HFF-Myc (cell line): ENCODE results near the gene PPRC1.

Experiments used
- DNase-seq: peaks from one replicate; pipeline ENCODE4 v3.0.0-alpha.2; 2011; ENCODE audit warnings: low read depth; ENCODE audit errors: extremely low read depth
- H3K4me3 ChIP-seq: replicated peaks from 2 replicates; pipeline ENCODE4 v1.5.1; 2011; ENCODE audit warnings: low read depth, mild to moderate bottlenecking, control low read depth, low read length
- TF ChIP-seq, protein P1 (sequence below): IDR thresholded peaks from 2 replicates; pipeline ENCODE4 v1.5.1; 2012; ENCODE audit warnings: mild to moderate bottlenecking, low read depth, low read length, control low read depth; ENCODE audit errors: missing control alignments

The PPRC1 gene, protein sequence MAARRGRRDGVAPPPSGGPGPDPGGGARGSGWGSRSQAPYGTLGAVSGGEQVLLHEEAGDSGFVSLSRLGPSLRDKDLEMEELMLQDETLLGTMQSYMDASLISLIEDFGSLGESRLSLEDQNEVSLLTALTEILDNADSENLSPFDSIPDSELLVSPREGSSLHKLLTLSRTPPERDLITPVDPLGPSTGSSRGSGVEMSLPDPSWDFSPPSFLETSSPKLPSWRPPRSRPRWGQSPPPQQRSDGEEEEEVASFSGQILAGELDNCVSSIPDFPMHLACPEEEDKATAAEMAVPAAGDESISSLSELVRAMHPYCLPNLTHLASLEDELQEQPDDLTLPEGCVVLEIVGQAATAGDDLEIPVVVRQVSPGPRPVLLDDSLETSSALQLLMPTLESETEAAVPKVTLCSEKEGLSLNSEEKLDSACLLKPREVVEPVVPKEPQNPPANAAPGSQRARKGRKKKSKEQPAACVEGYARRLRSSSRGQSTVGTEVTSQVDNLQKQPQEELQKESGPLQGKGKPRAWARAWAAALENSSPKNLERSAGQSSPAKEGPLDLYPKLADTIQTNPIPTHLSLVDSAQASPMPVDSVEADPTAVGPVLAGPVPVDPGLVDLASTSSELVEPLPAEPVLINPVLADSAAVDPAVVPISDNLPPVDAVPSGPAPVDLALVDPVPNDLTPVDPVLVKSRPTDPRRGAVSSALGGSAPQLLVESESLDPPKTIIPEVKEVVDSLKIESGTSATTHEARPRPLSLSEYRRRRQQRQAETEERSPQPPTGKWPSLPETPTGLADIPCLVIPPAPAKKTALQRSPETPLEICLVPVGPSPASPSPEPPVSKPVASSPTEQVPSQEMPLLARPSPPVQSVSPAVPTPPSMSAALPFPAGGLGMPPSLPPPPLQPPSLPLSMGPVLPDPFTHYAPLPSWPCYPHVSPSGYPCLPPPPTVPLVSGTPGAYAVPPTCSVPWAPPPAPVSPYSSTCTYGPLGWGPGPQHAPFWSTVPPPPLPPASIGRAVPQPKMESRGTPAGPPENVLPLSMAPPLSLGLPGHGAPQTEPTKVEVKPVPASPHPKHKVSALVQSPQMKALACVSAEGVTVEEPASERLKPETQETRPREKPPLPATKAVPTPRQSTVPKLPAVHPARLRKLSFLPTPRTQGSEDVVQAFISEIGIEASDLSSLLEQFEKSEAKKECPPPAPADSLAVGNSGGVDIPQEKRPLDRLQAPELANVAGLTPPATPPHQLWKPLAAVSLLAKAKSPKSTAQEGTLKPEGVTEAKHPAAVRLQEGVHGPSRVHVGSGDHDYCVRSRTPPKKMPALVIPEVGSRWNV (N-terminal part only)

DNA sequence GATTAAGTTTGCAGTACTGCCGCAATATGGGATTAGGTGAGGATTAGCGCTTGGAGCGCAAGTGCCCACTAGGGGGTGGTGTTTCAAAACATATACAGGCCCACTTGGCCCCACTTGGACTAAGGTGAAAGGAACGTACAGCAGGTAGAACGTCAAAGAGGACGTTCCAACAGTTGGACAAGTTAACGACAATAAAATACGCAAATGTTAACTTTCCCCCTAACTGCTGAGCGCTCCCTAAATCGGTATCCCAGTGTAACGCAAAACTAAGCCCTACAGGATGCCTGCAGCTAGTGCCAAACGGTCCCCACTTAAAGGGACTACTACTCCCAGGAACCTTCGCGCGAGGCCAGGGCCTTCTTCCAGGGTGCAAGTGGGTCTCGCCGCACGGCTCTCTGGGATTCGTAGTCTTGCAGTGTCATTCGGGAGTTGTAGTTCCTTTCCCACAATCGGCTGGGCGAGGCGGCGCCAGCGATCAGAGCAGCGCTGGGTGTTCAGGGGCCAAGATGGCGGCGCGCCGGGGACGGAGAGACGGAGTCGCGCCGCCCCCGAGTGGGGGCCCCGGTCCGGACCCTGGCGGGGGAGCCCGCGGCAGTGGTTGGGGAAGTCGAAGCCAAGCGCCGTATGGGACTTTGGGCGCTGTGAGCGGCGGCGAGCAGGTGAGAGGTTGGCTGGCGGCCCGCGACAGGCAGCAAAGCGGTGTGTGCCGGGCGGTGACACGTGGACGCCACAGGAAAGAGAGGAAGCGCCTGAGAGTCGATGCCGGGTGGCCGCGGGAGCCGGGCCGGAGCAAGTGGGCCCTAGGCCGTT, at the start of gene PPRC1:
PPRC1 (plus strand) TSS at position 478 of the 810 bp plus-strand sequence; CDS start at position 507, 29 bp downstream.
- H3K4me3 ChIP-seq = peak within 1 kb of the TSS; percentile 70
- TF ChIP-seq, protein P1, sequence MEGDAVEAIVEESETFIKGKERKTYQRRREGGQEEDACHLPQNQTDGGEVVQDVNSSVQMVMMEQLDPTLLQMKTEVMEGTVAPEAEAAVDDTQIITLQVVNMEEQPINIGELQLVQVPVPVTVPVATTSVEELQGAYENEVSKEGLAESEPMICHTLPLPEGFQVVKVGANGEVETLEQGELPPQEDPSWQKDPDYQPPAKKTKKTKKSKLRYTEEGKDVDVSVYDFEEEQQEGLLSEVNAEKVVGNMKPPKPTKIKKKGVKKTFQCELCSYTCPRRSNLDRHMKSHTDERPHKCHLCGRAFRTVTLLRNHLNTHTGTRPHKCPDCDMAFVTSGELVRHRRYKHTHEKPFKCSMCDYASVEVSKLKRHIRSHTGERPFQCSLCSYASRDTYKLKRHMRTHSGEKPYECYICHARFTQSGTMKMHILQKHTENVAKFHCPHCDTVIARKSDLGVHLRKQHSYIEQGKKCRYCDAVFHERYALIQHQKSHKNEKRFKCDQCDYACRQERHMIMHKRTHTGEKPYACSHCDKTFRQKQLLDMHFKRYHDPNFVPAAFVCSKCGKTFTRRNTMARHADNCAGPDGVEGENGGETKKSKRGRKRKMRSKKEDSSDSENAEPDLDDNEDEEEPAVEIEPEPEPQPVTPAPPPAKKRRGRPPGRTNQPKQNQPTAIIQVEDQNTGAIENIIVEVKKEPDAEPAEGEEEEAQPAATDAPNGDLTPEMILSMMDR = peak; percentile 89
- peak; percentile 98 for DNase-seq

- TF ChIP-seq, protein P1 = no peak
Measured at GRCh38 chr10:102083541-102083940, 49.3 kb upstream of the PPRC1 start.

GRCh38 chr10:102085336-102085735, 47.5 kb upstream of the PPRC1 start:
- no peak for DNase-seq
- TF ChIP-seq, protein P1 = no peak
- H3K4me3 ChIP-seq = no peak overlapping the region

More at GRCh38 chr10:102083541-102083940, 49.3 kb upstream of the PPRC1 start:
- H3K4me3 ChIP-seq = no peak overlapping the region
- no peak for DNase-seq

DNA sequence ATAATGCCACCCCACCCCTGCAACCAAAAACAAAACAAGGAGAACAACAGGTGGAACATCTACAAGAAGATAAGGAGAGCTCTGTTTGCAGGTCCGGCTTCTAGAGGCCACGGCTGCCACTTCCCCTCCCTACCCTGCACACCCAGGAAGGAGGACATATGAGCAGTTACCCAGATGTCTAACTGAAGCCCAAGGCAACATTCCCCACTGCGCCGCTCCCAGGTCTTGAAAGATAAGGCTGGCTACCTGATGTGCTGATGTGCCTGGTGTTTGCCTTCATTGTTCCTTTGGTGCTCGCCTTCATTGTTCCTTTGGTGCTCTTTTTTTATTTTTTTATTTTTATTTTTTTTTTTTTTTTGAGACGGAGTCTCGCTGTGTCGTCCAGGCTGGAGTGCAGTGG, 46.6 kb upstream of the PPRC1 start:
- H3K4me3 ChIP-seq = no peak overlapping the region
- TF ChIP-seq, protein P1 = no peak
- no peak for DNase-seq

DNA sequence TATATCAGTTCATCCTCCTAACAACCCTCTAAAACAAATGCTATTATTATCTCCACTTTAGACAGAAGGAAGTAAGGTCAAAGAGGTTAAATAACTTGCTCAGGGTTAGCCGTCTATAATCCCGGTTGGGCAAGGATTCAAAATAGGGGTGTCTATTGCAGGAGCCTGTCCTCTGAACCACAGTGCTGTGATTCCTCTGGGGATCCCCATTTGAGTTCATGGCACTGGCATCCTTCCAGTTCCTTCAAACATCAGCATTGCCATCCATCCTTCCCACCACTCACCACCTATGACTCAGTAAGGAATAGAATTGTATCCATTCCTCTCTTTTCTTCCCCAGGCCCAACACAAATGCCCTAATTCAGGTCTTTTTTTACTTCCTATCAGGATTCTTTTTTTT, 42.1 kb upstream of the PPRC1 start:
- TF ChIP-seq, protein P1 = no peak
- DNase-seq = no peak
- no peak overlapping the region for H3K4me3 ChIP-seq

GRCh38 chr10:102096449-102096848, 36.4 kb upstream of the PPRC1 start:
- TF ChIP-seq, protein P1 = no peak

More at GRCh38 chr10:102096449-102096848, 36.4 kb upstream of the PPRC1 start:
- H3K4me3 ChIP-seq = no peak overlapping the region
- DNase-seq = no peak
